HG03097 (cell line): ENCODE results near the gene C11orf86.

Experiments
- ATAC-seq: cut with Tn5 transposase; IDR thresholded peaks from one replicate; pipeline ENCODE4 v1.9.1; 2021; ENCODE audit not compliant: unreplicated experiment, low FRiP score

C11orf86 gene

GRCh38 chr11:66966351-66966750, 8.8 kb upstream of the C11orf86 start:
- no peak for ATAC-seq

- no peak for ATAC-seq
These were observed 7.3 kb upstream of the C11orf86 start for GRCh38 chr11:66967670-66968425.

GRCh38 chr11:66969584-66970225, 5.4 kb upstream of the C11orf86 start:
- no peak for ATAC-seq

- ATAC-seq, result no peak
These were observed 4.7 kb upstream of the C11orf86 start for GRCh38 chr11:66970371-66970806.

- ATAC-seq, result no peak
These were observed 4.2 kb upstream of the C11orf86 start for GRCh38 chr11:66970807-66971442.

GRCh38 chr11:66971488-66971887, 3.6 kb upstream of the C11orf86 start:
- no peak for ATAC-seq

- no peak for ATAC-seq
These were observed 1.0 kb upstream of the C11orf86 start for GRCh38 chr11:66973956-66974580.

GRCh38 chr11:66975405-66976027, 412 bp downstream of the C11orf86 start:
- ATAC-seq, result no peak

GRCh38 chr11:66976028-66976467, 944 bp downstream of the C11orf86 start:
- ATAC-seq, result no peak

GRCh38 chr11:66976925-66977324, 1.8 kb downstream of the C11orf86 start:
- no peak for ATAC-seq

- no peak for ATAC-seq
These were observed 3.1 kb downstream of the C11orf86 start for GRCh38 chr11:66978229-66978628.

- ATAC-seq, result no peak
These were observed 3.6 kb downstream of the C11orf86 start for GRCh38 chr11:66978717-66979116.

- no peak for ATAC-seq
These were observed 4.4 kb downstream of the C11orf86 start for GRCh38 chr11:66979336-66979980.

- no peak for ATAC-seq
These were observed 7.0 kb downstream of the C11orf86 start for GRCh38 chr11:66981976-66982578.

GRCh38 chr11:66983275-66983924, 8.3 kb downstream of the C11orf86 start:
- ATAC-seq, result no peak

- no peak for ATAC-seq
These were observed 10.5 kb downstream of the C11orf86 start for GRCh38 chr11:66985508-66986177.

GRCh38 chr11:66986178-66986545, 11.1 kb downstream of the C11orf86 start:
- ATAC-seq, result no peak

- no peak for ATAC-seq
These were observed 12.1 kb downstream of the C11orf86 start for GRCh38 chr11:66987158-66987620.
